Neural cell (in vitro differentiated cells): ENCODE results near the gene E2F1.

Source experiments
- EP300 ChIP-seq: fragments of 450-650 bp; conservative IDR thresholded peaks from 2 replicates; pipeline ENCODE4 v1.6.1; 2014; ENCODE audit warnings: antibody characterized with exemption, mild to moderate bottlenecking, moderate library complexity; ENCODE audit not compliant: poor library complexity, severe bottlenecking
- POLR2AphosphoS5 ChIP-seq: IDR thresholded peaks from 2 replicates; pipeline ENCODE4 v1.6.1; 2012
- REST ChIP-seq: IDR thresholded peaks from 2 replicates; pipeline ENCODE4 v1.6.1; 2012; ENCODE audit warnings: borderline replicate concordance
- SMC3 ChIP-seq: fragments of 450-650 bp; conservative IDR thresholded peaks from 2 replicates; pipeline ENCODE4 v1.6.1; 2014; ENCODE audit warnings: antibody characterized with exemption, mild to moderate bottlenecking, moderate library complexity; ENCODE audit not compliant: poor library complexity
- TF ChIP-seq, protein P1 (sequence below): fragments of 450-650 bp; IDR thresholded peaks from 2 replicates; pipeline ENCODE4 v1.5.1; 2014; ENCODE audit warnings: antibody characterized with exemption, mild to moderate bottlenecking, moderate library complexity; ENCODE audit not compliant: poor library complexity, severe bottlenecking

DNA sequence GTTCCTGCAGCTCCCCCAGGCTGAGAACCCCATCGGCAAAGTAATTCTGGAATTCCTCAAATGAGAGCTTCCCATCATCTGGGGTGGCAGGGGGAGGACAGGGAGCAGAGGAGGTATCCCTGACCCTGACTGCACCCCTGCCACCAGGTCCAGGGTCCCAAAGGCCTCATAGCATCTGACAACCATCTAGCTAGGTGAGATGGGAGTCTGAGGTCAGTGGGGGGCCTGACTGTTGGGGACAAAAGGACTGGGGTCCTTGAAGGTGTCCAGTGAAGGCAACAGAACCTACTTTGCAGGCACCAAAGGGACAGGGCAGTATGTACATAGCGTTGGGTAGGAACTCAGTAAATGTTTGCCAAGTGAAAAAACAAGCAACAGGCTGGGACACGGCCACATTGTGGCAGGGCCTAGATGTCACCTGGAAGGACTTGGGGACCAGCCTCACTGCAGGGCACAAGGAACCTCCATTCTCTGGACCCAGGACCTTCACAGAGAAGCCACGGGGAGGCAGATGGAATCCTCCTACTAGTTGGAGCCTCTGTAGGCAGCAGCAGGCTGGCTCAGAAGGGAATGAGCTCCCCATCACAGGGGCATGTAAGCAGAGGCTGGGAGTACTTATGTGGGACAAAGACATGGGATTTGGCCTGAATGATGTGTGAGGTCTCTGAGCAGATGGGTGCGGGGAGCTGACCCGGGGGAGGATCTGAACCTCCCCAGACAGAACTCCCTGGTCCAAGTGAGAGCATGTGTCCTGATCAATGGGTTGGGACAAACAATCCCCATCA, 15.3 kb downstream of the E2F1 start:
- no peak for TF ChIP-seq POLR2AphosphoS5
- TF ChIP-seq, protein P1, sequence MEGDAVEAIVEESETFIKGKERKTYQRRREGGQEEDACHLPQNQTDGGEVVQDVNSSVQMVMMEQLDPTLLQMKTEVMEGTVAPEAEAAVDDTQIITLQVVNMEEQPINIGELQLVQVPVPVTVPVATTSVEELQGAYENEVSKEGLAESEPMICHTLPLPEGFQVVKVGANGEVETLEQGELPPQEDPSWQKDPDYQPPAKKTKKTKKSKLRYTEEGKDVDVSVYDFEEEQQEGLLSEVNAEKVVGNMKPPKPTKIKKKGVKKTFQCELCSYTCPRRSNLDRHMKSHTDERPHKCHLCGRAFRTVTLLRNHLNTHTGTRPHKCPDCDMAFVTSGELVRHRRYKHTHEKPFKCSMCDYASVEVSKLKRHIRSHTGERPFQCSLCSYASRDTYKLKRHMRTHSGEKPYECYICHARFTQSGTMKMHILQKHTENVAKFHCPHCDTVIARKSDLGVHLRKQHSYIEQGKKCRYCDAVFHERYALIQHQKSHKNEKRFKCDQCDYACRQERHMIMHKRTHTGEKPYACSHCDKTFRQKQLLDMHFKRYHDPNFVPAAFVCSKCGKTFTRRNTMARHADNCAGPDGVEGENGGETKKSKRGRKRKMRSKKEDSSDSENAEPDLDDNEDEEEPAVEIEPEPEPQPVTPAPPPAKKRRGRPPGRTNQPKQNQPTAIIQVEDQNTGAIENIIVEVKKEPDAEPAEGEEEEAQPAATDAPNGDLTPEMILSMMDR = no peak
- no peak for TF ChIP-seq SMC3
- no peak for TF ChIP-seq REST
- TF ChIP-seq EP300 = no peak
